BJ (cell line): Measurements from ENCODE around the gene TBL1X. TPM values are rescaled to one million over a fixed set of nuclear protein-coding genes. Genes with fewer than 3 reads are reported as not detected.

Experiments
- CTCF ChIA-PET: fragments of 350-600 bp; formaldehyde crosslinking; extraction: SDS; loops from one replicate; lab custom pipeline; 2021; ENCODE audit warnings: antibody characterized with exemption, inconsistent platforms; lab: Yijun Ruan, JAX
- POLR2A ChIA-PET: fragments of 300-600 bp; sonication (Branson Sonifier 250); formaldehyde crosslinking; extraction: SDS; loops from one replicate; lab custom pipeline; 2021; ENCODE audit warnings: antibody characterized with exemption; lab: Charles Lee
- DNase-seq: peaks from one replicate; pipeline ENCODE4 v3.0.0-alpha.2; 2011; ENCODE audit warnings: low read depth
- H3K27me3 ChIP-seq: 2 replicates; pipeline ENCODE4 v1.6.0; 2011; ENCODE audit warnings: low read length; ENCODE audit not compliant: control insufficient read depth, insufficient read depth
- H3K36me3 ChIP-seq: 2 replicates; pipeline ENCODE4 v1.5.1; 2011; ENCODE audit warnings: low read length; ENCODE audit not compliant: control insufficient read depth, insufficient read depth
- H3K4me3 ChIP-seq: 2 replicates; pipeline ENCODE4 v1.5.1; 2011; ENCODE audit warnings: low read depth, mild to moderate bottlenecking, control low read depth, low read length
- CTCF ChIP-seq: IDR thresholded peaks from 2 replicates; pipeline ENCODE4 v1.5.1; 2011; ENCODE audit warnings: low read depth, mild to moderate bottlenecking, control low read depth, inconsistent platforms, low read length, moderate library complexity; ENCODE audit not compliant: insufficient read depth
- polyA plus RNA-seq: library from polyadenylated mRNA; depleted of rRNA; stranded (reverse); fragments of >200 nt; gene quantifications from 2 replicates; pipeline ENCODE4 v1.2.3, GENCODE V29; 2011

TBL1X gene
- polyA plus RNA-seq, 1 experiment: 13.2 TPM

- ChIA-PET CTCF (no interaction called here), POLR2A (no interaction called here)
- no peak for DNase-seq
- no peaks in the 10 kb centered on the region for H3K36me3 ChIP-seq
- H3K4me3 ChIP-seq: no peak overlapping the region
- TF ChIP-seq CTCF: no peak
- H3K27me3 ChIP-seq: no peaks in the 10 kb centered on the region
Measured at GRCh38 chrX:9772943-9773342, 308.1 kb downstream of the TBL1X start.

- Histone ChIP-seq H3K27me3 (no peaks in the 10 kb centered on the region), H3K4me3 (no peak overlapping the region), H3K36me3 (no peaks in the 10 kb centered on the region)
- CTCF ChIA-PET: no interaction called here
- TF ChIP-seq CTCF: no peak
- DNase-seq: no peak
- POLR2A ChIA-PET: no interaction called here
Measured at GRCh38 chrX:9775930-9776329, 311.1 kb downstream of the TBL1X start.

- CTCF ChIA-PET: no interaction called here
- H3K36me3 ChIP-seq: no peaks in the 10 kb centered on the region
- H3K27me3 ChIP-seq: peaks cover 4% of the 10 kb centered on the region; the same call in 1 of the 2 replicates
- TF ChIP-seq CTCF: no peak
- POLR2A ChIA-PET: no interaction called here
- no peak for DNase-seq
- H3K4me3 ChIP-seq: no peak overlapping the region
Measured at GRCh38 chrX:9781941-9782340, 317.1 kb downstream of the TBL1X start.

- ChIA-PET POLR2A (no interaction called here), CTCF (interaction anchor here (1.3 kb wide), 1 partner anchor 968 kb away, joined by 3 read pairs; no protein-coding TSS in a partner anchor)
- DNase-seq: no peak
- no peaks in the 10 kb centered on the region for H3K36me3 ChIP-seq
- peaks cover 11% of the 10 kb centered on the region; the same call in 1 of the 2 replicates for H3K27me3 ChIP-seq
- H3K4me3 ChIP-seq: no peak overlapping the region
- no peak for TF ChIP-seq CTCF
Measured at GRCh38 chrX:9784332-9784731, 319.5 kb downstream of the TBL1X start.

GRCh38 chrX:9785254-9785943, 320.5 kb downstream of the TBL1X start:
- no peaks in the 10 kb centered on the region for H3K36me3 ChIP-seq

More at GRCh38 chrX:9785254-9785943, 320.5 kb downstream of the TBL1X start:
- CTCF ChIA-PET: interaction anchor here (1.3 kb wide), 1 partner anchor 969 kb away, joined by 3 read pairs; no protein-coding TSS in a partner anchor
- no peak for TF ChIP-seq CTCF
- DNase-seq: no peak
- POLR2A ChIA-PET: no interaction called here
- peaks cover 11% of the 10 kb centered on the region; the same call in 1 of the 2 replicates for H3K27me3 ChIP-seq
- H3K4me3 ChIP-seq: no peak overlapping the region
